OCI-LY7 (cell line): ENCODE results near the gene SYNPO. TPM values are rescaled to one million over a fixed set of nuclear protein-coding genes. Genes with fewer than 3 reads are reported as not detected.

Experiments used
- BruUV-seq: library from RNA; stranded (reverse); fragments of 400-500 nt; replicated peaks from 2 replicates; lab custom pipeline; 2021; lab: Mats Ljungman, UMichigan
- CTCF ChIA-PET: fragments of 300-600 bp; sonication (Branson Sonifier 250); formaldehyde crosslinking; loops from one replicate; lab custom pipeline; 2022; ENCODE audit warnings: antibody characterized with exemption; ENCODE audit not compliant: unreplicated experiment; lab: Charles Lee
- POLR2A ChIA-PET: fragments of 300-600 bp; sonication (Branson Sonifier 250); formaldehyde crosslinking; loops from one replicate; lab custom pipeline; 2022; ENCODE audit warnings: antibody characterized with exemption; lab: Charles Lee
- DNase-seq: peaks from one replicate; pipeline ENCODE4 v3.0.0-alpha.2; 2015; ENCODE audit warnings: low spot score
- H2AFZ ChIP-seq: fragments of 200-600 bp; sonication (generic), shearing (Covaris generic); 2 replicates; pipeline ENCODE4 v1.6.1; 2014; ENCODE audit warnings: mild to moderate bottlenecking, antibody characterized with exemption, low read length, moderate library complexity
- H3K27ac ChIP-seq: fragments of 200-600 bp; sonication (generic); 2 replicates; pipeline ENCODE4 v1.5.1; 2014; ENCODE audit warnings: mixed run types, low read depth, mild to moderate bottlenecking, moderate library complexity, low read length, inconsistent platforms; ENCODE audit not compliant: poor library complexity, severe bottlenecking
- H3K36me3 ChIP-seq: fragments of 200-600 bp; sonication (generic); 2 replicates; pipeline ENCODE4 v1.6.1; 2014; ENCODE audit warnings: mild to moderate bottlenecking, antibody characterized with exemption, low read length, moderate library complexity, mixed read lengths; ENCODE audit not compliant: insufficient read depth
- H3K4me1 ChIP-seq: fragments of 200-600 bp; sonication (generic); 2 replicates; pipeline ENCODE4 v1.5.1; 2014; ENCODE audit warnings: mild to moderate bottlenecking, low read length; ENCODE audit not compliant: insufficient read depth, poor library complexity, severe bottlenecking
- H3K4me2 ChIP-seq: fragments of 200-600 bp; sonication (generic); 2 replicates; pipeline ENCODE4 v1.6.1; 2014; ENCODE audit warnings: mild to moderate bottlenecking, low read length
- H3K4me3 ChIP-seq: fragments of 200-600 bp; sonication (generic); 2 replicates; pipeline ENCODE4 v1.5.1; 2014; ENCODE audit warnings: mild to moderate bottlenecking, low read depth, low read length; ENCODE audit not compliant: poor library complexity, severe bottlenecking
- H3K79me2 ChIP-seq: fragments of 200-600 bp; sonication (generic); 2 replicates; pipeline ENCODE4 v1.6.1; 2016; ENCODE audit warnings: low read depth, mild to moderate bottlenecking, low read length, moderate library complexity, mixed read lengths; ENCODE audit not compliant: insufficient read depth
- H3K9me2 ChIP-seq: fragments of 200-600 bp; sonication (generic); 2 replicates; pipeline ENCODE4 v1.6.1; 2016; ENCODE audit warnings: mild to moderate bottlenecking, low read length, mixed read lengths; ENCODE audit not compliant: insufficient read depth
- H3K9me3 ChIP-seq: fragments of 200-600 bp; sonication (generic); 2 replicates; pipeline ENCODE4 v1.6.1; 2014; ENCODE audit warnings: mild to moderate bottlenecking, mixed run types, low read length, mixed read lengths
- H4K20me1 ChIP-seq: fragments of 200-600 bp; sonication (generic); 2 replicates; pipeline ENCODE4 v1.6.1; 2014; ENCODE audit warnings: mild to moderate bottlenecking, antibody characterized with exemption, low read length, moderate library complexity, mixed read lengths; ENCODE audit not compliant: insufficient read depth
- EZH2phosphoT487 ChIP-seq: fragments of 200-600 bp; sonication (generic); IDR thresholded peaks from 2 replicates; pipeline ENCODE4 v1.6.1; 2018; ENCODE audit warnings: low read depth, borderline replicate concordance, mild to moderate bottlenecking, mixed run types, antibody characterized with exemption, low read length, moderate library complexity, mixed read lengths
- intact Hi-C: fragments of 100-400 bp; cut with micrococcal nuclease; formaldehyde crosslinking; loops from one replicate; pipeline ENCODE4 v1.10.0; 2022; ENCODE audit not compliant: unreplicated experiment
- total RNA-seq, 2 experiments: library from RNA; depleted of rRNA in 1 of 2; stranded (reverse); fragments of >200 nt in 1 of 2; shearing (Covaris generic) in 1 of 2; gene quantifications; 2 replicates each; pipeline ENCODE4 v1.2.3, GENCODE V29; 2014 to 2022
- TF ChIP-seq, protein P1 (sequence below): fragments of 200-600 bp; sonication (generic); conservative IDR thresholded peaks from 2 replicates; pipeline ENCODE4 v1.5.1; 2014; ENCODE audit warnings: mild to moderate bottlenecking, antibody characterized with exemption, low read length, moderate library complexity, mixed read lengths

The SYNPO gene
- total RNA-seq, 2 experiments from 2014 or later = 0.08 TPM; not detected in 1

DNA sequence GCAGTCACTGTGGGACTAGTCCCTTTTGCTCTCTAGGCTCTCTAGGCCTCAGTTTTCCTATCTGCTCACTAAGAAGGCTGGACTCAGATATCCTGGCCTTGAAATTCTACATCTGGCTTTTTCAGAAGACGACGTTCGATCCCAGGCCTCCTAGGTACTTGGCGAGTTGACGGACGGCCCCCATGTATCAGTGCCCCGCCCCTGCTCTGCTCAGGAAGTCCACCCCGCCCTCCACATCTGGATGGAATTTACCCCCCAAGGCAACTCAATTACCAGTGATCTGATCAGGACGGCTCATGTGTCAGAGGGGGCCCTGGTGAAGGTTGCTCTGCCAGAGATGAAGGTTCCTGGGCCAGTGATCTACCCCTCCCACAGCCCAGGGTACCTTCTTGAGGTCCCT is 44.1 kb upstream of the SYNPO start:
- Histone ChIP-seq H3K4me3 (no peak overlapping the region), H3K9me2 (no peaks in the 10 kb centered on the region), H2AFZ (no peak overlapping the region), H3K4me1 (no peaks in the 10 kb centered on the region), H3K27ac (no peak overlapping the region), H3K36me3 (no peaks in the 10 kb centered on the region), H3K79me2 (no peaks in the 10 kb centered on the region), H4K20me1 (no peaks in the 10 kb centered on the region), H3K4me2 (no peak overlapping the region), H3K9me3 (no peaks in the 10 kb centered on the region)
- intact Hi-C loops = no loop called here
- BruUV-seq = no TSS peak
- CTCF ChIA-PET = no interaction called here
- POLR2A ChIA-PET = no interaction called here
- DNase-seq = no peak
- TF ChIP-seq EZH2phosphoT487 = no peak
- TF ChIP-seq, protein P1, sequence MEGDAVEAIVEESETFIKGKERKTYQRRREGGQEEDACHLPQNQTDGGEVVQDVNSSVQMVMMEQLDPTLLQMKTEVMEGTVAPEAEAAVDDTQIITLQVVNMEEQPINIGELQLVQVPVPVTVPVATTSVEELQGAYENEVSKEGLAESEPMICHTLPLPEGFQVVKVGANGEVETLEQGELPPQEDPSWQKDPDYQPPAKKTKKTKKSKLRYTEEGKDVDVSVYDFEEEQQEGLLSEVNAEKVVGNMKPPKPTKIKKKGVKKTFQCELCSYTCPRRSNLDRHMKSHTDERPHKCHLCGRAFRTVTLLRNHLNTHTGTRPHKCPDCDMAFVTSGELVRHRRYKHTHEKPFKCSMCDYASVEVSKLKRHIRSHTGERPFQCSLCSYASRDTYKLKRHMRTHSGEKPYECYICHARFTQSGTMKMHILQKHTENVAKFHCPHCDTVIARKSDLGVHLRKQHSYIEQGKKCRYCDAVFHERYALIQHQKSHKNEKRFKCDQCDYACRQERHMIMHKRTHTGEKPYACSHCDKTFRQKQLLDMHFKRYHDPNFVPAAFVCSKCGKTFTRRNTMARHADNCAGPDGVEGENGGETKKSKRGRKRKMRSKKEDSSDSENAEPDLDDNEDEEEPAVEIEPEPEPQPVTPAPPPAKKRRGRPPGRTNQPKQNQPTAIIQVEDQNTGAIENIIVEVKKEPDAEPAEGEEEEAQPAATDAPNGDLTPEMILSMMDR = no peak

DNA sequence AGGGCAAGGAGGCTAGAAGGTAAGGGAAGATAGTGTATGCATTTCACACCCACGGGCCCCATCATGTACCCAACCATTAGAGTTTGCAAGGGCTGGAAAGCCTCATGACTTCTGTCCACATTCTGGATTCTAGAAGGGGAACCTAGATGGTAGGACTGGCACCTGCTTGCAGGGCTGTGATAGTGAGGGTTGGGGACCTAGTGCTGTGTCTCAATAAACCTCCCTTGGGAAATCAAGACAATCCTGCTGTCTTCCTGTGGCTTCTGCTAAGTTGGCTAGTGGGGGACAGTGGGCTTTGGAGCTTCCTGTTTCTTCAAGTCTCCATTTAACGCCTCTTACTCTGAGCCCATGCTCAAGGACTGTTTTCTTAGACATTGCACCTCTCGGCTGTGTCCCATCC is 43.6 kb upstream of the SYNPO start:
- DNase-seq = peak; percentile 10
- intact Hi-C loops = no loop called here
- H3K4me2 ChIP-seq = no peak overlapping the region
- no peak overlapping the region for H2AFZ ChIP-seq
- H3K9me2 ChIP-seq = no peaks in the 10 kb centered on the region
- no peaks in the 10 kb centered on the region for H3K36me3 ChIP-seq
- H3K79me2 ChIP-seq = no peaks in the 10 kb centered on the region
- TF ChIP-seq, protein P1 = no peak
- TF ChIP-seq EZH2phosphoT487 = no peak
- BruUV-seq = no TSS peak
- POLR2A ChIA-PET = no interaction called here
- H4K20me1 ChIP-seq = no peaks in the 10 kb centered on the region
- H3K4me1 ChIP-seq = no peaks in the 10 kb centered on the region
- no peaks in the 10 kb centered on the region for H3K9me3 ChIP-seq
- CTCF ChIA-PET = no interaction called here
- no peak overlapping the region for H3K4me3 ChIP-seq
- no peak overlapping the region for H3K27ac ChIP-seq

DNA sequence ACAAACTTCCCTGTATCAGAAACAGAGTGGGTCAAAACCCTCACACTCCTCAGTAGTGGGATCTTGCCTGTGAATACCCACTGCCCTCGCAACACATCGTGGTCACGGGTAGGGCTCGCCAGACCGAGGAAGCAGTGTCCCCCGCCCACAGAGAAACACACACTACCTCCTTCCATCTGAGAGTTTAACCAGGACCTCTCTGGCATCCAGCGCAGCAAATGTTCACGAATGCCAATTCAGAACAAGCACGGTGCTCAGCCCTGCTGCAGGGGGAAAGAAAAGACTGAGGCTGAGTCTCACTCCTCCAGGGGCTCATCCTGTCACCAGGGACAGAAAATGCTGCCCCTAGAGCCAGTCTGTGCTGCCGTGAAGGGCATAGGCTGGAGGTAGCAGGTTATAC is 42.5 kb upstream of the SYNPO start:
- TF ChIP-seq EZH2phosphoT487 = no peak
- TF ChIP-seq, protein P1 = no peak
- H3K4me2 ChIP-seq = no peak overlapping the region
- no peak for DNase-seq
- no peaks in the 10 kb centered on the region for H3K9me2 ChIP-seq
- CTCF ChIA-PET = no interaction called here
- POLR2A ChIA-PET = no interaction called here
- no TSS peak for BruUV-seq
- H3K9me3 ChIP-seq = no peaks in the 10 kb centered on the region
- no peak overlapping the region for H3K27ac ChIP-seq
- no peaks in the 10 kb centered on the region for H3K36me3 ChIP-seq
- no peaks in the 10 kb centered on the region for H3K79me2 ChIP-seq
- H4K20me1 ChIP-seq = no peaks in the 10 kb centered on the region
- intact Hi-C loops = no loop called here
- H3K4me3 ChIP-seq = no peak overlapping the region
- no peak overlapping the region for H2AFZ ChIP-seq
- no peaks in the 10 kb centered on the region for H3K4me1 ChIP-seq
